Neural crest cell (in vitro differentiated cells): Measurements from ENCODE around the gene ZNF555. TPM values are rescaled to one million over a fixed set of nuclear protein-coding genes. Genes with fewer than 3 reads are reported as not detected.
"Not testable (repeated sequence)": the region's sequence is repeated elsewhere in the genome, so short reads cannot be mapped to it uniquely, and the experiment has no call there.

ENCODE experiments used
- DNase-seq: peaks from one replicate; pipeline ENCODE4 v3.0.0; 2021; ENCODE audit warnings: low read depth, mixed read lengths, low spot score
- H3K27ac Mint-ChIP-seq: one replicate; pipeline ENCODE4 v1.8.0; 2021; ENCODE audit warnings: mild to moderate bottlenecking, mixed read lengths; ENCODE audit not compliant: unreplicated experiment
- H3K27me3 Mint-ChIP-seq: 2 replicates; pipeline ENCODE4 v1.8.0; 2021; ENCODE audit warnings: low read depth, mild to moderate bottlenecking, mixed read lengths
- H3K36me3 Mint-ChIP-seq: 2 replicates; pipeline ENCODE4 v1.8.0; 2021; ENCODE audit warnings: low read depth, mild to moderate bottlenecking, mixed read lengths
- H3K4me1 Mint-ChIP-seq: 2 replicates; pipeline ENCODE4 v1.8.0; 2021; ENCODE audit warnings: mixed read lengths
- H3K4me3 Mint-ChIP-seq: one replicate; pipeline ENCODE4 v1.8.0; 2021; ENCODE audit warnings: mild to moderate bottlenecking, mixed read lengths
- H3K9me3 Mint-ChIP-seq: 2 replicates; pipeline ENCODE4 v1.8.0; 2021; ENCODE audit warnings: mixed read lengths
- total RNA-seq: library from RNA; stranded (reverse); gene quantifications from 2 replicates; pipeline ENCODE4 v1.2.1, GENCODE V29; 2021
- TF ChIP-seq, protein P1 (sequence below): fragments of 200-600 bp; sonication (generic); conservative IDR thresholded peaks from 2 replicates; pipeline ENCODE4 v1.5.0; 2021; ENCODE audit warnings: antibody characterized with exemption, mild to moderate bottlenecking

The ZNF555 gene
- total RNA-seq, 1 donor from 2014 or later = 10.5 TPM

DNA sequence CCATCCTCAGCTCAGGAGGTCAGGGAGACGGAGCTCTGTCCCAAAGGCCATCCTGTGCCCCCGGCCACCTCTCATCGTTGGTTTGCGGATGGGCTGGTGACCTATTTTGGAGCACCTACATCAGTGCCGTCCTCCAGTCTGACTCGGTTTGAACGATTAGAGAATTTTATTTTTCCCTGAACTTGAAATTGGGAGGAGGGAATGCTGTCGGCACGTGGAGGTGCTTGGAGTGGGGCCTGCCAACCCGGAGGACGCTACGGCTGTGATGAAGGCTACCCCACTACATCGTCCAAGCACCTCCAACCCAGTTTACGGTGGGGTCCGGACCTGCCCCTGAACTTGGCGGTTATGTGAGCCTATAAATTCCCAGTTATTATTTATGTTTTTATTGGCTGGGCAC, 24.6 kb upstream of the ZNF555 start:
- Mint-ChIP-seq H3K9me3 (no peaks in the 10 kb centered on the region), H3K4me3 (peak overlapping the region; percentile 44), H3K27ac (no peak overlapping the region), H3K36me3 (peaks cover 3% of the 10 kb centered on the region), H3K4me1 (peaks cover 3% of the 10 kb centered on the region), H3K27me3 (no peaks in the 10 kb centered on the region)
- TF ChIP-seq, protein P1, sequence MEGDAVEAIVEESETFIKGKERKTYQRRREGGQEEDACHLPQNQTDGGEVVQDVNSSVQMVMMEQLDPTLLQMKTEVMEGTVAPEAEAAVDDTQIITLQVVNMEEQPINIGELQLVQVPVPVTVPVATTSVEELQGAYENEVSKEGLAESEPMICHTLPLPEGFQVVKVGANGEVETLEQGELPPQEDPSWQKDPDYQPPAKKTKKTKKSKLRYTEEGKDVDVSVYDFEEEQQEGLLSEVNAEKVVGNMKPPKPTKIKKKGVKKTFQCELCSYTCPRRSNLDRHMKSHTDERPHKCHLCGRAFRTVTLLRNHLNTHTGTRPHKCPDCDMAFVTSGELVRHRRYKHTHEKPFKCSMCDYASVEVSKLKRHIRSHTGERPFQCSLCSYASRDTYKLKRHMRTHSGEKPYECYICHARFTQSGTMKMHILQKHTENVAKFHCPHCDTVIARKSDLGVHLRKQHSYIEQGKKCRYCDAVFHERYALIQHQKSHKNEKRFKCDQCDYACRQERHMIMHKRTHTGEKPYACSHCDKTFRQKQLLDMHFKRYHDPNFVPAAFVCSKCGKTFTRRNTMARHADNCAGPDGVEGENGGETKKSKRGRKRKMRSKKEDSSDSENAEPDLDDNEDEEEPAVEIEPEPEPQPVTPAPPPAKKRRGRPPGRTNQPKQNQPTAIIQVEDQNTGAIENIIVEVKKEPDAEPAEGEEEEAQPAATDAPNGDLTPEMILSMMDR = no peak
- no peak for DNase-seq

DNA sequence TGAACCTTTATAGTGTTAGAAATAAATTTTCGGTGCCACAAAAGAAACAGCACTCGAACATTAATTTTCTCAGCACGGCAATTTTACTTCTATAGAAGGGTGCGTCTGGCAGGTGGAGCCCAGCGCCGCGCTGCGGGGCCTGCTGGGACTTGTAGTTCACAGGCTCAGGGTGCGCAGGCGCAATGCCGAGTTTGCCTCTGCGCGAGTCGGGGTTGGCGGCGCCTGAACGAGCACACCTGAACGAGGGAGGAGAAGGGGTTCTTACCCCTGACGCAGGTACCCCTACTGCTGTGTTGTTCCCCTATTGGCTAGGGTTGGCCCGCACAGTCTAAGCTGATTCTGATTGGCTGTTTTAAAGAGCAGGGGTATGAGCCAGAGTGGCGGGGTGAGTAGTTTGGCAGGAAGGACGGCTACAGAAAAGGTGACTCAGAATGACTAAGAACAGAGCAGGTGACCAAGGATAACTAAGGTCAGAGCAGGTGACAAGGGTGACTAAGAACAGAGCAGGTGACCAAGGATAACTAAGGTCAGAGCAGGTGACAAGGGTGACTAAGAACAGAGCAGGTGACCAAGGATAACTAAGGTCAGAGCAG, 23.9 kb upstream of the ZNF555 start:
- H3K4me1 Mint-ChIP-seq, H3K27me3 Mint-ChIP-seq, DNase-seq, H3K9me3 Mint-ChIP-seq, H3K36me3 Mint-ChIP-seq, H3K27ac Mint-ChIP-seq: not testable (repeated sequence)
- peak overlapping the region; percentile 81 for H3K4me3 Mint-ChIP-seq

DNA sequence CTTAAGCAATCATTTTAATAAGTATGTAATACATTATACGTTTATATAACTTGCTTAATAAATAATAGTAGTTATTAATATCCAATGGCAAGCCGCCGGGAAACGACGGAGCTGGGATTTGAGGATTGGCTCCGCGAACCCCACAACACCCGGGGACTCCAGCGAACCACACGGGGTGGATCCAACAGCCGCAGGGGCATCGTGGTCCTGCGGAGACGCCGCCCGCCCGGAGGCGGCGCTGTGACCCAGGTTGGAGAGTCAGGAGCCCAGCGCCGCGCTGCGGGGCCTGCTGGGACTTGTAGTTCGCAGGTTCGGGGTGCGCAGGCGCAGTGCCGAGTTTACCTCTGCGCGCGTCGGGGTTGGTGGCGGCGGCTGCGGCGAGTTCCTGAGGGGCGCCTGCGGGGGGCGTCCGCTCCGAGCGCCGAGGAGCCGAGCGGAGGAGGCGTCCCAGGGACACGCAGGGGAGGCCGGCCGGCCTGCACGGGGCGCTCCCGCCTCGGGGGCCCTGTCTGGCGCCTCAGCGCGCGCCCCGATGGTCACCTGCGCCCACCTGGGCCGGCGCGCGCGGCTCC, 21.6 kb upstream of the ZNF555 start, which contains the start of gene ZNF554:
ZNF554 (plus strand) TSS at position 329 of the 572 bp plus-strand sequence; CDS start at position 533, 204 bp downstream.
- TF ChIP-seq, protein P1 = peak; percentile 93
- Mint-ChIP-seq H3K4me1 (peaks cover 3% of the 10 kb centered on the region), H3K27me3 (no peaks in the 10 kb centered on the region), H3K36me3 (peaks cover 5% of the 10 kb centered on the region), H3K9me3 (no peaks in the 10 kb centered on the region), H3K4me3 (peak within 1 kb of the TSS; percentile 93), H3K27ac (peak within 1 kb of the TSS; percentile 47)
- peak; percentile 100 for DNase-seq

DNA sequence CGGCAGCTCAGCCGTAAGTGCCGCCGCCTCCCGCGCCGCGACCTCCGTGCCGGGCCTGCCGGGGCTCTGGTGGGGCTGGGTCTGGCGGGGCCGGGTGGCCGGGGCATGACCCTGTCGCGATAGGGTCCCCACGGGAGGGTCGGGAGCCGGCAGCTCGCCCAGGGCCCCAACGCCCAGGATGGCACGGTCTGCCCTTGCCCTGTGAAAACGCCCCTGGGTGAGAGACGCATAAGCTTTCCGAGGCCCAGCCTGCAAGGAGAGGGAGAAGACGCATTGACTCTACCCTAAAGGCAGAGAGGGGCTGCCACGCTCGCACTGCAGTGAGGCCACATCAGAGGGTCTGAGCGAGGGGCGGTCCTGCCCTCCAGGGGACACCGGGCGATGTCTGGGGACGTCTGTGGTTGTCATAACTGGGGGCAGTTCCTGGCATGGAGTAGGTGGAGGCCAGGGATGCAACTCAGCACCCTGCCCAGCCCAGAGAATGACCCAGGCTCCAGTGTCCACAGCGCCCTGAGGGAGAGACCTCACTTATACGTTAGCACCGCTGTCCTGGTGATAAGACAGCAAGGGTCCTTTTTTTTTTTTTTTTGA, 21.1 kb upstream of the ZNF555 start:
- DNase-seq = peak; percentile 29
- TF ChIP-seq, protein P1 = no peak
- peak overlapping the region; percentile 47 for H3K27ac Mint-ChIP-seq

DNA sequence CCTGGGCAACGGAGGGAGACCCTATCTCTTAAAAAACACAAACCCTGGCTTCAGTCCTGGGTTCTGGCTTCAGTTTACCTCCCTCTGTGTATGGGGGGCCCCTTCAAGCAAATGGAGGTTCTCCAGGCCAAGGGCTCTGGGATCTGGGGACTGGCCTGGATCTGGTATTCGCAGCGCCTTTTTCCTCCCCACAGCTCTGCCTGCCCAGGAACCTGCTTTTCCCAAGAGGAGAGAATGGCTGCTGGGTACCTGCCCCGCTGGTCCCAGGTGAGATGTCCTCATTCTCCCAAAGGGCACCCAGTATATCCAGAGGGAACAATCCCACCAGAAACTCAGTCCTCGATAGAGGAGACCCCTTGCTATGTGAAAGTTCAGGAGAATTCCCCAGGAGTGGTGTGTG, 18.4 kb upstream of the ZNF555 start:
- no peak for DNase-seq
- Mint-ChIP-seq H3K4me1 (no peaks in the 10 kb centered on the region), H3K36me3 (peaks cover 15% of the 10 kb centered on the region), H3K27me3 (no peaks in the 10 kb centered on the region), H3K4me3 (peak overlapping the region; percentile 51), H3K27ac (no peak overlapping the region), H3K9me3 (peaks cover 4% of the 10 kb centered on the region)
- TF ChIP-seq, protein P1 = no peak

More for the DNA sequence above, 21.1 kb upstream of the ZNF555 start:
- Mint-ChIP-seq H3K36me3 (peaks cover 6% of the 10 kb centered on the region), H3K9me3 (no peaks in the 10 kb centered on the region), H3K4me1 (peaks cover 3% of the 10 kb centered on the region), H3K4me3 (peak overlapping the region; percentile 93), H3K27me3 (no peaks in the 10 kb centered on the region)

DNA sequence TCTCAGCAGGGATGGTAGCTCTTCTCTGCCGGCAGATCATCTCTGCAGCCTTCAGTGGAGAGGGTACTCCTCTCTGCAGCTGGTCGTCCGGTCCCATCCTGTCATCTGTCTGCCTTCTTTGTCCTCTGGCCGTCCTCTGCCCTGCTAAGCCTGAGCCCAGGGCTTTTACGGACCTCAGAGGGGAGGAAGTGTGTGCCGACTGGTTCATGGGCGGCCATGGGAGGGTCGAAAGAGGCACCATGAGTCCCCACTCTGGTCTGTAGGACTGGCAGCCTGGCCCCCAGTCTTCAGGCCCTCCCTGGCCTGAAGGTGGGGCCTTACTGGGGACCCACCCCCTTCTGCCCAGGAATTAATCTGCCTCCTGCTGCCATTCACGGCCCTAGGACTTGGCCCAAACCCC, 17.6 kb upstream of the ZNF555 start:
- Mint-ChIP-seq H3K4me3 (peak overlapping the region; percentile 49), H3K4me1 (no peaks in the 10 kb centered on the region), H3K36me3 (peaks cover 23% of the 10 kb centered on the region), H3K27ac (no peak overlapping the region), H3K9me3 (peaks cover 5% of the 10 kb centered on the region), H3K27me3 (no peaks in the 10 kb centered on the region)
- DNase-seq = no peak
- TF ChIP-seq, protein P1 = no peak
